Progenitor cell of endocrine pancreas (in vitro differentiated cells): ENCODE results near the gene FNBP1. TPM values are rescaled to one million over a fixed set of nuclear protein-coding genes. Genes with fewer than 3 reads are reported as not detected.
"Not testable (repeated sequence)": the region's sequence is repeated elsewhere in the genome, so short reads cannot be mapped to it uniquely, and the experiment has no call there.

Experiments used
- DNase-seq: peaks from one replicate; pipeline ENCODE4 v3.0.0; 2021; ENCODE audit warnings: low spot score; ENCODE audit not compliant: unreplicated experiment
- H3K27ac Mint-ChIP-seq: 2 replicates; pipeline ENCODE4 v1.8.0; 2021; ENCODE audit warnings: mild to moderate bottlenecking, moderate library complexity, mixed read lengths
- H3K27me3 Mint-ChIP-seq: 2 replicates; pipeline ENCODE4 v1.8.0; 2021; ENCODE audit warnings: mixed read lengths
- H3K36me3 Mint-ChIP-seq: 2 replicates; pipeline ENCODE4 v1.8.0; 2022; ENCODE audit warnings: mixed read lengths; ENCODE audit not compliant: insufficient read depth
- H3K4me1 Mint-ChIP-seq: 2 replicates; pipeline ENCODE4 v1.8.0; 2021; ENCODE audit warnings: low read depth, mixed read lengths
- H3K4me3 Mint-ChIP-seq: 2 replicates; pipeline ENCODE4 v1.8.0; 2021; ENCODE audit warnings: low read depth, mild to moderate bottlenecking, moderate library complexity, mixed read lengths
- H3K9me3 Mint-ChIP-seq: 2 replicates; pipeline ENCODE4 v1.8.0; 2021; ENCODE audit warnings: low read depth, mixed read lengths
- CTCF ChIP-seq: fragments of 200-600 bp; sonication (generic); IDR thresholded peaks from one replicate; pipeline ENCODE4 v1.5.0; 2021; ENCODE audit warnings: antibody characterized with exemption, mild to moderate bottlenecking; ENCODE audit not compliant: unreplicated experiment
- total RNA-seq: library from RNA; stranded (reverse); gene quantifications from 2 replicates; pipeline ENCODE4 v1.2.1, GENCODE V29; 2021

Gene FNBP1
- total RNA-seq, 1 donor from 2014 or later = 44.1 TPM

- H3K36me3 Mint-ChIP-seq = no peaks in the 10 kb centered on the region
- no peaks in the 10 kb centered on the region for H3K27me3 Mint-ChIP-seq
- no peaks in the 10 kb centered on the region for H3K9me3 Mint-ChIP-seq
- no peak for DNase-seq
- no peak overlapping the region for H3K4me3 Mint-ChIP-seq
- H3K27ac Mint-ChIP-seq = no peak overlapping the region
- H3K4me1 Mint-ChIP-seq = peaks cover 8% of the 10 kb centered on the region
- TF ChIP-seq CTCF = no peak
Measured at GRCh38 chr9:130026583-130027340, 16.2 kb downstream of the FNBP1 start.

- no peak for DNase-seq
- H3K9me3 Mint-ChIP-seq = no peaks in the 10 kb centered on the region
- H3K27ac Mint-ChIP-seq = no peak overlapping the region
- H3K4me3 Mint-ChIP-seq = no peak overlapping the region
- no peak for TF ChIP-seq CTCF
- no peaks in the 10 kb centered on the region for H3K36me3 Mint-ChIP-seq
- peaks cover 8% of the 10 kb centered on the region for H3K4me1 Mint-ChIP-seq
- H3K27me3 Mint-ChIP-seq = no peaks in the 10 kb centered on the region
Measured at GRCh38 chr9:130024597-130024994, 18.4 kb downstream of the FNBP1 start.

GRCh38 chr9:130023994-130024596 lies 18.9 kb downstream of the FNBP1 start:
- no peak for DNase-seq
- Mint-ChIP-seq H3K4me1 (peaks cover 8% of the 10 kb centered on the region), H3K4me3 (no peak overlapping the region), H3K27me3 (no peaks in the 10 kb centered on the region), H3K36me3 (peaks cover 1% of the 10 kb centered on the region), H3K27ac (no peak overlapping the region), H3K9me3 (no peaks in the 10 kb centered on the region)
- no peak for TF ChIP-seq CTCF

- H3K9me3 Mint-ChIP-seq = no peaks in the 10 kb centered on the region
- peaks cover 1% of the 10 kb centered on the region for H3K36me3 Mint-ChIP-seq
- H3K27me3 Mint-ChIP-seq = no peaks in the 10 kb centered on the region
- H3K4me1 Mint-ChIP-seq = peaks cover 1% of the 10 kb centered on the region
- no peak overlapping the region for H3K4me3 Mint-ChIP-seq
- TF ChIP-seq CTCF = no peak
- DNase-seq = no peak
- H3K27ac Mint-ChIP-seq = peak overlapping the region; percentile 46
Measured at GRCh38 chr9:130023144-130023787, 19.7 kb downstream of the FNBP1 start.

- Mint-ChIP-seq H3K4me1 (peaks cover 1% of the 10 kb centered on the region), H3K9me3 (no peaks in the 10 kb centered on the region), H3K36me3 (peaks cover 1% of the 10 kb centered on the region), H3K27ac (no peak overlapping the region), H3K4me3 (no peak overlapping the region), H3K27me3 (no peaks in the 10 kb centered on the region)
- no peak for DNase-seq
- no peak for TF ChIP-seq CTCF
Measured at GRCh38 chr9:130022566-130023143, 20.3 kb downstream of the FNBP1 start.

- not testable (repeated sequence) for H3K27ac Mint-ChIP-seq, H3K27me3 Mint-ChIP-seq, H3K9me3 Mint-ChIP-seq, H3K4me3 Mint-ChIP-seq, DNase-seq, H3K4me1 Mint-ChIP-seq, H3K36me3 Mint-ChIP-seq
Measured at GRCh38 chr9:130021842-130022241, 21.1 kb downstream of the FNBP1 start.
